Colonic mucosa (tissue), 4 donors: ENCODE results near the gene S100A10. TPM values are rescaled to one million over a fixed set of nuclear protein-coding genes. Genes with fewer than 3 reads are reported as not detected.

ENCODE experiments used
- DNase-seq: peaks from one replicate; pipeline ENCODE4 v3.0.0-alpha.2; 2020
- H3K27ac ChIP-seq: fragments of 200-600 bp; one replicate; pipeline ENCODE4 v1.8.0; 2021
- H3K27me3 ChIP-seq: fragments of 200-600 bp; one replicate; pipeline ENCODE4 v1.8.0; 2021
- H3K36me3 ChIP-seq: fragments of 200-600 bp; one replicate; pipeline ENCODE4 v1.8.0; 2021
- H3K4me1 ChIP-seq: fragments of 200-600 bp; one replicate; pipeline ENCODE4 v1.8.0; 2021; ENCODE audit warnings: mild to moderate bottlenecking
- H3K4me3 ChIP-seq: fragments of 200-600 bp; one replicate; pipeline ENCODE4 v1.8.0; 2021
- H3K9ac ChIP-seq, 2 donors: one replicate each; pipeline ENCODE4 v1.7.0; 2013; ENCODE audit warnings: control low read depth in 2 of 2, low read depth in 2 of 2, low read length in 2 of 2
- H3K9me3 ChIP-seq: fragments of 200-600 bp; one replicate; pipeline ENCODE4 v1.8.0; 2021
- intact Hi-C: fragments of 100-400 bp; cut with DNase I; formaldehyde crosslinking; loops from one replicate; pipeline ENCODE4 v1.14.1; 2022
- total RNA-seq, 2 donors: library from RNA; stranded (reverse); fragmentation: NEBNext Ultra II Directional in 1 of 2; extraction: Animal tissue kit (Norgen Biotek cat#: 25700) in 1 of 2; gene quantifications; one replicate each; pipeline ENCODE4 v1.2.1, GENCODE V29; 2021
- TF ChIP-seq, protein P1 (sequence below): fragments of 200-600 bp; IDR thresholded peaks from one replicate; pipeline ENCODE4 v1.8.0; 2022; ENCODE audit warnings: antibody characterized with exemption, mild to moderate bottlenecking
- donor health status: healthy.
- donor health status: DM: no; HTN: no; CAD: no.
- donor health status: DM: no; HTN: no; CAD: no.

S100A10 gene
- total RNA-seq, 2 donors from 2014 or later = 1,313 to 1,485 TPM

DNA sequence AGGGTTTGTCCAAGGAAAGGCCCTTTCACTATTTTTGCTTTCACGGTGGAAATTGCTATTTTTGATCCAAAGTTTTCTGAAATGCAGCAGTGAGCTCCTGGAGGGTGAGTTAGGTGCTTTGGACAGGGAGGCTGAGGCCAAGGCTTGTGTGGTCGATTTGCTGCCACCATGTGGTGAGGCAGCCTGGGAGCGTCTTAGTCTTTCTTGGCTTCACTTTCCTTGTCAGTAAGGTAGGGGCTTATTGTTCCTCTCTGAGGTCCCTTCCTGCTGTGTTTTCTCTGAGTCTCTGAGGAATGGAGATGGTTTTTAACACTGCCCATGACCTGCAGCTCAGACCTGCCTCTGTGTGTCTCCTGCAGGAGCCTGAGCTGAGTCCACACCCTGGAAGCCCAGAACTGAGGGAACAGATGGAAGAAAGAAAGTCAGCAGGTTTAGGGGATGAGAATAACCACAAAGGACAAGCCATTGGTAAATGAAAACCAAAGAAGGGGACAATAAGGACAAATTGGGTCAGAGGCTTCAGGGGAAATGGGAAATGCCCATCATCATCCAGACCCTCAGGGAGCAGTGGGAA lies 20.1 kb upstream of the S100A10 start:
- H3K9ac ChIP-seq = no peak overlapping the region
- H3K36me3 ChIP-seq = no peaks in the 10 kb centered on the region
- TF ChIP-seq, protein P1, sequence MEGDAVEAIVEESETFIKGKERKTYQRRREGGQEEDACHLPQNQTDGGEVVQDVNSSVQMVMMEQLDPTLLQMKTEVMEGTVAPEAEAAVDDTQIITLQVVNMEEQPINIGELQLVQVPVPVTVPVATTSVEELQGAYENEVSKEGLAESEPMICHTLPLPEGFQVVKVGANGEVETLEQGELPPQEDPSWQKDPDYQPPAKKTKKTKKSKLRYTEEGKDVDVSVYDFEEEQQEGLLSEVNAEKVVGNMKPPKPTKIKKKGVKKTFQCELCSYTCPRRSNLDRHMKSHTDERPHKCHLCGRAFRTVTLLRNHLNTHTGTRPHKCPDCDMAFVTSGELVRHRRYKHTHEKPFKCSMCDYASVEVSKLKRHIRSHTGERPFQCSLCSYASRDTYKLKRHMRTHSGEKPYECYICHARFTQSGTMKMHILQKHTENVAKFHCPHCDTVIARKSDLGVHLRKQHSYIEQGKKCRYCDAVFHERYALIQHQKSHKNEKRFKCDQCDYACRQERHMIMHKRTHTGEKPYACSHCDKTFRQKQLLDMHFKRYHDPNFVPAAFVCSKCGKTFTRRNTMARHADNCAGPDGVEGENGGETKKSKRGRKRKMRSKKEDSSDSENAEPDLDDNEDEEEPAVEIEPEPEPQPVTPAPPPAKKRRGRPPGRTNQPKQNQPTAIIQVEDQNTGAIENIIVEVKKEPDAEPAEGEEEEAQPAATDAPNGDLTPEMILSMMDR = peak; percentile 47
- H3K27ac ChIP-seq = no peak overlapping the region
- peak; percentile 62 for DNase-seq
- no peaks in the 10 kb centered on the region for H3K9me3 ChIP-seq
- intact Hi-C loops = no loop called here
- no peaks in the 10 kb centered on the region for H3K4me1 ChIP-seq
- no peaks in the 10 kb centered on the region for H3K27me3 ChIP-seq
- no peak overlapping the region for H3K4me3 ChIP-seq

DNA sequence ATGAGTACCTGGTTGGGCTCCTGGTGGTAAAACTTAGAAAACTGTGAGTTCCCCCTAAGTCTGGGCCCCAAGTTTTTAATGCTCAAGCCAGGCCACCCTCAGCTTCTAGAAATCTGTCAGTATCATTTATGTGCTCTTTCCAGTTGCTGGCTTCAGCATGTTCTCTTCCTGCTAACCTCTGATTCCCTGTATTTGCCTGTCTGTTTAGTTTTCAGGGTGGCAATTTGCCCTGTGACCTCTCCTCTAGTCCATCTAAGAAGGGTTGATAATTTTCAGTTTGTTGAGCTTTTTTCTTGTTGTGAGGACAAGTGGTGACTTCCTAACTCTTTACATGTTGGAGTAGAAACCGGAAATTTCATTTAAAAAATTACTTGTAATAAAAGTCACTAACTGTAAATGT lies 16.0 kb upstream of the S100A10 start:
- Histone ChIP-seq H3K9ac (no peak overlapping the region), H3K9me3 (no peaks in the 10 kb centered on the region), H3K27ac (no peak overlapping the region), H3K4me1 (no peaks in the 10 kb centered on the region), H3K36me3 (no peaks in the 10 kb centered on the region), H3K27me3 (no peaks in the 10 kb centered on the region), H3K4me3 (no peak overlapping the region)
- intact Hi-C loops = no loop called here
- TF ChIP-seq, protein P1 = no peak
- no peak for DNase-seq

DNA sequence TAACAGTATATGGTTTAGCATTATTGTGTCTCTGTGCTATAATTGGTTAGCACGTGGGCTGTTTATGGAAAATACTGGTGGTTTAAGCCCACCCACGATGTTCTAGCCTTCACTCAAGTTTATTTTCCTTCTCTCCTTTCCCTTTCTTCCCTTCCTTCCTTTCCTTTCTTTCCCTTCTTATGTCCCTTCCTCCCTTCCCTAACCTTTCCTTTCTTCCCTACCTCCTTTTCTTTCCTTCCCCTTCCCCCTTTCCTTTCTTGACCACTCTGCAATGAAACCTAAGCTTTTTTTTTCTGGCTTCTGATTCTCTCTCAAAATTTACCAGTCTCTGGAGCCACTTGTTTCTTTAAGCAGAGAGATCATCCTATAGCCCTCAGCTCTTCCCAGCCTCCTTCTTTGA lies 13.4 kb upstream of the S100A10 start:
- Histone ChIP-seq H3K27ac (no peak overlapping the region), H3K36me3 (no peaks in the 10 kb centered on the region), H3K4me3 (no peak overlapping the region), H3K9me3 (no peaks in the 10 kb centered on the region), H3K27me3 (no peaks in the 10 kb centered on the region), H3K4me1 (no peaks in the 10 kb centered on the region), H3K9ac (no peak overlapping the region)
- intact Hi-C loops = no loop called here
- DNase-seq = no peak
- TF ChIP-seq, protein P1 = no peak

DNA sequence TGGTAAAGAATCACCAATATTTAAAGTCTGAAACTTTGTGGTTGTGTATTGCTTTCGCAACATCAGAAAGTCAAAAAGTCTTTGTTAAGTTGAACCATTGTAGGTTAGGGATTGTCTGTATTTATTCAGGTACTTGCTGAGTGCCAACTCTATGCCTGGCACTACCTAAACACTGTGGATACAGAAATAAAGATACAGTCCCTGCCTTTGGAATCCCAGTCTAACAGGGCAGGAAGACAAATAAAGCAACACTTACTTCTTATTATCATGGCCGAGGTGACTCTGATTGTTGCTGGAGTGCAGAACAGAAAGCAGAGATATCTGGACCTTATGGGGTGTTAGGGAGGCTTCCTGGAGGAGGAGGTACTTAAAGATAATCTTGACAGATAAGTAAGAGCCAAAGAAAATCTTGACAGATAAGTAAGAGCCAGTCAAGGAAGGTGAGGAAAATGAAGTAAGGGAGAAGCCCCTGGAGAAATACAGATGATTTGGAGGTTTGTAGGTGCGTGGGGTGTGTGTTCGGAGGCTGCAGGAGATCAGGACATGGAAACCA lies 11.8 kb upstream of the S100A10 start:
- H3K4me3 ChIP-seq = no peak overlapping the region
- intact Hi-C loops = no loop called here
- no peak overlapping the region for H3K9ac ChIP-seq
- DNase-seq = no peak
- H3K27me3 ChIP-seq = no peaks in the 10 kb centered on the region
- no peaks in the 10 kb centered on the region for H3K36me3 ChIP-seq
- no peaks in the 10 kb centered on the region for H3K4me1 ChIP-seq
- H3K9me3 ChIP-seq = no peaks in the 10 kb centered on the region
- TF ChIP-seq, protein P1 = no peak
- no peak overlapping the region for H3K27ac ChIP-seq

DNA sequence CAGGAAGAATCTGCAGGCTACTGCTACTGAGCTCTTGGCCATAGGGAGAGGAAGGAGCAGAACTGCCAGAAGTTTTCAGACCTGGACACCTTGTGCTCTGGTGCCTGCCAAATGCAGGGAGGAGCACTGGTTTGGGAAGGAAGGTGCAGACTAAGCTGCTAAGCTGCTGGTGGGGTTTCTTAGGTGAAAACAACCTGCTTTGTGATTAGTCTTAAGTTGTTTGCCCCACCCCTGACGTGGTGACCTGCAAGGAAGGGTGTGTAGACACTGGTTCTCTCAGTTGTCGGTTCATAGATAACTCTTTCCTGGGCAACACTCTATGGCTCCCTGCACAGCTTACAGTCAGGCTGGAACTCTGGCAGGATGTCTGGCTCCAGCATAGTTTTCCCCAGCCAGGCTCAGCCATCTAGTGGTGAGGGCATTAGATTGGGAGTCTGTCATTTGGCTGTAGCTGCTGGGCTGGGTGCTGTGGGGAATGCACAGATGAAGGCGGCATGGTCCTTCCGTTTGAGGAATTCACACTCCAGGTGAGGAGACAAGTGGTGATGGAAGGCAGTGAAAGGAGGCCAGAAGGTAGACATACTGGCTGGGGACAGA lies 10.3 kb upstream of the S100A10 start:
- no peaks in the 10 kb centered on the region for H3K9me3 ChIP-seq
- H3K4me1 ChIP-seq = no peaks in the 10 kb centered on the region
- DNase-seq = no peak
- H3K27ac ChIP-seq = no peak overlapping the region
- intact Hi-C loops = loop anchor here (5.0 kb wide), 1 partner anchor 117 kb away; no protein-coding TSS in a partner anchor
- H3K9ac ChIP-seq = no peak overlapping the region
- TF ChIP-seq, protein P1 = no peak
- H3K27me3 ChIP-seq = no peaks in the 10 kb centered on the region
- no peaks in the 10 kb centered on the region for H3K36me3 ChIP-seq
- H3K4me3 ChIP-seq = no peak overlapping the region
